ENCODE data around the gene S100Z. TPM values are rescaled to one million over a fixed set of nuclear protein-coding genes. Genes with fewer than 3 reads are reported as not detected.

S100Z gene
- total and polyA plus RNA-seq, 9 of the 15 experiments (the other 6 are each of a cell fraction or from before 2014, with no cell fraction given) = 0.15 to 0.42 (median 0.20) TPM; not detected in 6

GRCh38 chr5:76849419-76850291 lies at the start of gene S100Z (continued):
- no peak for TF ChIP-seq ZNF140 (CRISPR knock-in tag; IDR thresholded peaks at IDR 0.05)
- TF ChIP-seq SRSF7 (optimal IDR thresholded peaks at IDR 0.05; ENCODE audit: low read depth, low read length) = no peak
- no peak for TF ChIP-seq ZNF311 (CRISPR knock-in tag; IDR thresholded peaks at IDR 0.05)
- no peak for TF ChIP-seq GTF2E2 (tag; IDR thresholded peaks at IDR 0.05)
- TF ChIP-seq AFF1 (IDR thresholded peaks at IDR 0.05; ENCODE audit: low read depth in 1 of 2, partially characterized antibody in 2 of 2) = peak; percentile 43 to 46
- TF ChIP-seq ZFP30 (CRISPR knock-in tag; IDR thresholded peaks at IDR 0.05; ENCODE audit: borderline replicate concordance) = no peak
- no peak for TF ChIP-seq E2F1 (CRISPR knock-in tag; IDR thresholded peaks at IDR 0.05)
- TF ChIP-seq MTA1 (IDR thresholded peaks at IDR 0.05; ENCODE audit: borderline replicate concordance) = peak; percentile 67; the same call in 1 of the 2 replicates
- no peak for TF ChIP-seq ZNF561 (CRISPR knock-in tag; conservative IDR thresholded peaks at IDR 0.05)
- peak in 1 of 2 experiments; percentile 46; a peak in 1 of 4 replicates for TF ChIP-seq ZNF318 (IDR thresholded peaks at IDR 0.05; ENCODE audit: borderline replicate concordance in 1 of 2, low read depth in 1 of 2)
- TF ChIP-seq HMG20B (CRISPR knock-in tag; IDR thresholded peaks at IDR 0.05) = no peak
- peak; percentile 73 for TF ChIP-seq BRD9 (IDR thresholded peaks at IDR 0.05; ENCODE audit: low read depth, partially characterized antibody)
- no peak for TF ChIP-seq ILF3 (IDR thresholded peaks at IDR 0.05; ENCODE audit: borderline replicate concordance)
